GM19468 (cell line): ENCODE data around the gene CYP26A1.

Experiments
- ATAC-seq: cut with Tn5 transposase; IDR thresholded peaks from one replicate; pipeline ENCODE4 v1.9.1; 2021; ENCODE audit warnings: mild to moderate bottlenecking, moderate library complexity, moderate number of reproducible peaks; ENCODE audit not compliant: unreplicated experiment; ENCODE audit errors: extremely low read depth

Gene CYP26A1

GRCh38 chr10:93110472-93111146 lies 36.9 kb downstream of the CYP26A1 start:
- peak; percentile 38 for ATAC-seq

GRCh38 chr10:93113042-93113441 lies 39.3 kb downstream of the CYP26A1 start:
- ATAC-seq, result no peak

GRCh38 chr10:93115661-93116383 lies 42.1 kb downstream of the CYP26A1 start:
- ATAC-seq, result peak; percentile 63

DNA sequence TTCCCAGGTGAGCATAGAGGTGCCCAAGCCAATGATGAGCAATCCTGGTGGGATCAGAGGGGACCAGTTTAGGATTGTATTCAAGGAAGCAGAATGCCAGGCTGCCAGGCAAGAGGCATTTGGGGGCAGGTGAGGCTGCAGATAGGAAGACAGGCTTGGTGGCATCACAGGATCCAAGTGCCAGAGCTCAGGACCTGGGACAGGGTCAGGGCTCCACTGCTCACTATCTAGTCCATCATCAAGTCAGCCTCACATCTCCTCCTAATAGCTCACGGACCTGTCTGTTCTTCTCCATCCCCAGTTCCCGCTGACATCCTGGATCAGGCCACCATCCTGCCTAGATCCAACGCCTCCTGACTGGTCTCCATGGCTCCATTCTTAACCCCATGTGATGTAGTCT lies 47.6 kb downstream of the CYP26A1 start:
- no peak for ATAC-seq

- no peak for ATAC-seq
Measured at GRCh38 chr10:93123766-93124165, 50.1 kb downstream of the CYP26A1 start.

DNA sequence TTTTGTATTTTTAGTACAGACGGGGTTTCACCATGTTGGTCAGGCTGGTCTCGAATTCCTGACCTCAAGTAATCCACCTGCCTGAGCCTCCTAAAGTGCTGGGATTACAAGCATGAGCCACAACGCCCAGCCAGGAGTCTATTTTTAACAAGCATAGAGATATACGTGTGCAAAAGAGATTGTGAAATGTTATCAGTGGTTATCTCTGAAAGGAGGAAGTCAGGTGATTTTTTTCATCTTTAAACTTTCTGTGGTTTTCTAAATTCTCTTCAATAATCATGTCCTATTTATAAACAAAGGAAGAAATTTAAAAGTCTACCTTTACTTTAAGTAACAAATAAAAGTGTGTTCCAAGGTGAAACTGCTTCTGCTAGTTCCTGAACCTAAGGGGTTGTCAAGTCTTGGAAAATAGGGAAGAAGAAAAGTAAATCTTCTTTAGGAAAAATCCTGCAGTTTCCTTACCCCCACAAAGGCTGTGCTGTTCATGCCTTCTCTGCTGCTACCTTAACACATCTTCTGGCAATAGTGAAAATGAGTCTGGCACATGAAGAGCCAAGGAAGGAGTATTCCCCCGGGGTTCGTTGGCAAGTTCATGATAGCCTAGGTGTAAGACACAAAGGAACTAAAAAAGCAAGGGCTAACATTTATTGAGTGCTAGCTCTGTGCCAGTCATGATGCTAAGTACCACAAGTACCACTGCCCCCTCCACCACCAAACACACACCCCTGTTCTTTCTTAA lies 51.1 kb downstream of the CYP26A1 start:
- ATAC-seq, result no peak

DNA sequence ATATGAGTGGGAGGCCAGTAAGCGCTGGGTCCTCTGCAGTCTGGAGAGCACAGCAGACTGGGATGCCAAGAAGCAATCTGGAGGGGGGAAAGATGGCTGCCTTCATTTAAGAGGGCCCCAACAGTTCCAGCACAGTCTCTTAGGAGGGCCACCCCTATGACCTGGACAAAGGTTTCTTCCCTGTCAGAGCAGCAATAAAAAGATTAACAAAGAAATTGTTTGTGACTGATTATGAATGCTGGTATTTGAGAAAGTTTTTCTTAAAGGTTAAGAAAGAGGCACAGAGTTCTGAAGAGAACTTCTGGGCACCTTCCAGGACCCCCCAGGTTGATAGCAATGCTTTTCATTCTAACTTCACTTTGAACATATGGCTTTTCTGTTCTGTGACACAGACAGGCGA lies 52.3 kb downstream of the CYP26A1 start:
- ATAC-seq, result no peak

GRCh38 chr10:93126483-93127052 lies 52.9 kb downstream of the CYP26A1 start:
- ATAC-seq, result no peak
